ACHN (cell line): ENCODE measurements around the gene CPSF4.

Experiments
- DNase-seq: peaks from one replicate; pipeline ENCODE4 v3.0.0-alpha.2; 2015
- in situ Hi-C: cut with HindIII; loops from 2 replicates; pipeline ENCODE4 v1.10.0; 2017; ENCODE audit warnings: low sequenced_read_pairs, low pct_ligation_motif_present, low pct_unique_long_range_greater_than_20kb

The CPSF4 gene

GRCh38 chr7:99505324-99505662 lies 66.5 kb downstream of the CPSF4 start:
- in situ Hi-C loops: no loop called here
- no peak for DNase-seq
